HCT116 (cell line): ENCODE results near the gene DPP6. TPM values are rescaled to one million over a fixed set of nuclear protein-coding genes. Genes with fewer than 3 reads are reported as not detected.

Source experiments
- ATAC-seq: fragments of 200-7000 bp; cut with Tn5 transposase; 2 replicates; pipeline ENCODE4 v1.9.1; 2020; ENCODE audit warnings: mild to moderate bottlenecking, moderate library complexity
- BruUV-seq: library from RNA; stranded (reverse); fragments of 400-500 nt; replicated peaks from 2 replicates; lab custom pipeline; 2021; lab: Mats Ljungman, UMichigan
- CTCF ChIA-PET: fragments of 300-600 bp; sonication (Branson Sonifier 250); formaldehyde crosslinking; loops from one replicate; lab custom pipeline; 2021; ENCODE audit warnings: antibody characterized with exemption; lab: Charles Lee
- POLR2A ChIA-PET: fragments of 300-600, 350-600 bp; sonication (Branson Sonifier 250); formaldehyde crosslinking; loops from one replicate; lab custom pipeline; 2021; ENCODE audit warnings: antibody characterized with exemption; lab: Charles Lee
- RAD21 ChIA-PET, 2 experiments: fragments of 300-600 bp; sonication (Branson Sonifier 250); formaldehyde crosslinking; loops; one replicate each; lab custom pipeline; 2023; ENCODE audit warnings: low total read pairs in 2 of 2; ENCODE audit not compliant: uncharacterized antibody in 2 of 2, unreplicated experiment in 2 of 2, low non-redundant PET in 1 of 2; lab: Charles Lee
- DNase-seq: peaks from one replicate; pipeline ENCODE4 v3.0.0-alpha.2; 2010; ENCODE audit warnings: low read depth, low spot score
- H2AFZ ChIP-seq: fragments of 200-600 bp; shearing (Covaris generic), sonication (generic); 2 replicates; pipeline ENCODE4 v1.6.1; 2017; ENCODE audit warnings: low read depth, mixed run types, mixed read lengths, antibody characterized with exemption, low read length; ENCODE audit not compliant: poor library complexity, severe bottlenecking
- H3K27ac ChIP-seq: 2 replicates; pipeline ENCODE4 v1.5.1; 2012; ENCODE audit warnings: low read depth, low read length
- H3K27me3 ChIP-seq: fragments of 200-600 bp; sonication (generic); 2 replicates; pipeline ENCODE4 v1.6.1; 2016; ENCODE audit warnings: mixed run types, low read length, mixed read lengths; ENCODE audit not compliant: insufficient read depth
- H3K36me3 ChIP-seq, 2 experiments: fragments of 200-500 bp in 1 of 2; fragments of 200-600 bp in 1 of 2; sonication (Bioruptor generic) in 1 of 2; sonication (generic) in 1 of 2; 2 replicates each; pipeline versions ENCODE4 v1.5.1 to v1.6.1; 2014 to 2016; ENCODE audit warnings: low read length in 2 of 2, inconsistent platforms in 1 of 2, mixed read lengths in 1 of 2, mixed run types in 1 of 2; ENCODE audit not compliant: insufficient read depth in 2 of 2, control insufficient read depth in 1 of 2
- H3K4me1 ChIP-seq, 2 experiments: fragments of 200-600 bp in 1 of 2; sonication (generic) in 1 of 2; 2 replicates each; pipeline versions ENCODE4 v1.5.1 to v1.6.1; 2012 to 2017; ENCODE audit warnings: low read length in 2 of 2, inconsistent platforms in 1 of 2, mild to moderate bottlenecking in 1 of 2, mixed read lengths in 1 of 2, mixed run types in 1 of 2, moderate library complexity in 1 of 2; ENCODE audit not compliant: insufficient read depth in 2 of 2, control insufficient read depth in 1 of 2
- H3K4me2 ChIP-seq: fragments of 200-600 bp; sonication (generic); 2 replicates; pipeline ENCODE4 v1.6.1; 2017; ENCODE audit warnings: mixed run types, low read length, mixed read lengths
- H3K4me3 ChIP-seq, 2 experiments: fragments of 200-600 bp in 1 of 2; sonication (generic) in 1 of 2; replicated peaks in 1 of 2; 2 replicates each; pipeline ENCODE4 v1.5.1; 2011 to 2016; ENCODE audit warnings: low read length in 2 of 2, control low read depth in 1 of 2, low read depth in 1 of 2, mild to moderate bottlenecking in 1 of 2, mixed read lengths in 1 of 2, mixed run types in 1 of 2
- H3K79me2 ChIP-seq: fragments of 200-600 bp; sonication (generic); 2 replicates; pipeline ENCODE4 v1.6.1; 2017; ENCODE audit warnings: mild to moderate bottlenecking, mixed run types, low read length, moderate library complexity, mixed read lengths; ENCODE audit not compliant: insufficient read depth
- H3K9ac ChIP-seq: fragments of 200-600 bp; sonication (generic); 2 replicates; pipeline ENCODE4 v1.6.1; 2016; ENCODE audit warnings: low read length, mixed read lengths
- H3K9me2 ChIP-seq: fragments of 200-600 bp; sonication (generic), shearing (Covaris generic); 2 replicates; pipeline ENCODE4 v1.6.1; 2017; ENCODE audit warnings: mixed run types, mild to moderate bottlenecking, moderate library complexity; ENCODE audit not compliant: insufficient read depth
- H3K9me3 ChIP-seq, 2 experiments: fragments of 200-500 bp in 1 of 2; fragments of 200-600 bp in 1 of 2; sonication (Bioruptor generic) in 1 of 2; sonication (generic) in 1 of 2; 2 replicates each; pipeline ENCODE4 v1.6.1; 2014 to 2017; ENCODE audit warnings: low read length in 2 of 2, mixed read lengths in 2 of 2, inconsistent platforms in 1 of 2, low read depth in 1 of 2, mild to moderate bottlenecking in 1 of 2, mixed run types in 1 of 2, moderate library complexity in 1 of 2; ENCODE audit not compliant: control insufficient read depth in 1 of 2, insufficient read depth in 1 of 2
- H4K20me1 ChIP-seq: fragments of 200-600 bp; sonication (generic), shearing (Covaris generic); 2 replicates; pipeline ENCODE4 v1.6.1; 2017; ENCODE audit warnings: mixed run types, mild to moderate bottlenecking, moderate library complexity; ENCODE audit not compliant: insufficient read depth
- CBX3 ChIP-seq: IDR thresholded peaks from 2 replicates; pipeline ENCODE4 v1.6.1; 2012; ENCODE audit warnings: low read depth
- CEBPB ChIP-seq: IDR thresholded peaks from 2 replicates; pipeline ENCODE4 v1.6.1; 2012; ENCODE audit warnings: low read depth
- EZH2phosphoT487 ChIP-seq: fragments of 200-600 bp; IDR thresholded peaks from 2 replicates; pipeline ENCODE4 v1.6.1; 2018; ENCODE audit warnings: antibody characterized with exemption, borderline replicate concordance
- MAX ChIP-seq: IDR thresholded peaks from 2 replicates; pipeline ENCODE4 v1.6.1; 2012
- POLR2A ChIP-seq: IDR thresholded peaks from 2 replicates; pipeline ENCODE4 v1.7.0; 2011; ENCODE audit warnings: borderline replicate concordance; ENCODE audit not compliant: insufficient read depth, insufficient read length; ENCODE audit errors: extremely low read depth
- REST ChIP-seq: IDR thresholded peaks from 2 replicates; pipeline ENCODE4 v1.6.1; 2012; ENCODE audit warnings: low read depth
- ZBTB33 ChIP-seq: IDR thresholded peaks from 2 replicates; pipeline ENCODE4 v1.6.1; 2011; ENCODE audit warnings: mild to moderate bottlenecking, low read length, moderate library complexity; ENCODE audit not compliant: insufficient replicate concordance; ENCODE audit errors: extremely low read depth
- intact Hi-C: fragments of 100-400 bp; cut with micrococcal nuclease; formaldehyde crosslinking; loops from 2 replicates; pipeline ENCODE4 v1.10.0; 2022
- total RNA-seq: library from RNA; stranded (reverse); gene quantifications from one replicate; pipeline ENCODE4 v1.2.1, GENCODE V29; 2021; ENCODE audit not compliant: unreplicated experiment

The DPP6 gene
- total RNA-seq, 1 experiment from 2014 or later, result not detected

- RAD21 ChIA-PET, result no interaction called here
- BruUV-seq, result no TSS peak
- Histone ChIP-seq H3K4me3 (no peak overlapping the region), H3K9me3 (peaks cover 5 to 19% of the 10 kb centered on the region in 2 experiments; a peak in 2 of 4 replicates), H3K9ac (no peak overlapping the region), H2AFZ (no peak overlapping the region), H4K20me1 (no peaks in the 10 kb centered on the region), H3K4me1 (no peaks in the 10 kb centered on the region), H3K27me3 (no peaks in the 10 kb centered on the region), H3K27ac (no peak overlapping the region)
- TF ChIP-seq EZH2phosphoT487, result no peak
- TF ChIP-seq ZBTB33, result no peak
- TF ChIP-seq CBX3, result no peak
- no peak for TF ChIP-seq MAX
- TF ChIP-seq CEBPB, result no peak
- no peak for TF ChIP-seq POLR2A
- no peak for TF ChIP-seq REST
- TF ChIP-seq, all 23 proteins: peak for 0
- H3K4me2 ChIP-seq, result no peak overlapping the region
- H3K9me2 ChIP-seq, result no peaks in the 10 kb centered on the region
- DNase-seq (no peak), ATAC-seq (no peak)
- H3K36me3 ChIP-seq, result no peaks in the 10 kb centered on the region
- intact Hi-C loops, result no loop called here
- POLR2A ChIA-PET, result no interaction called here
- no peaks in the 10 kb centered on the region for H3K79me2 ChIP-seq
- CTCF ChIA-PET, result no interaction called here
Measured at GRCh38 chr7:154463794-154464193, 411.6 kb downstream of the DPP6 start.
